ENCODE measurements around the gene NOS3. TPM values are rescaled to one million over a fixed set of nuclear protein-coding genes. Genes with fewer than 3 reads are reported as not detected.
A peak's percentile ranks its signal among the peaks of the same experiment; 100 is the strongest.

Gene NOS3
- total RNA-seq, 3 donors from 2014 or later: 2.5 to 6.3 (median 6.0) TPM

DNA sequence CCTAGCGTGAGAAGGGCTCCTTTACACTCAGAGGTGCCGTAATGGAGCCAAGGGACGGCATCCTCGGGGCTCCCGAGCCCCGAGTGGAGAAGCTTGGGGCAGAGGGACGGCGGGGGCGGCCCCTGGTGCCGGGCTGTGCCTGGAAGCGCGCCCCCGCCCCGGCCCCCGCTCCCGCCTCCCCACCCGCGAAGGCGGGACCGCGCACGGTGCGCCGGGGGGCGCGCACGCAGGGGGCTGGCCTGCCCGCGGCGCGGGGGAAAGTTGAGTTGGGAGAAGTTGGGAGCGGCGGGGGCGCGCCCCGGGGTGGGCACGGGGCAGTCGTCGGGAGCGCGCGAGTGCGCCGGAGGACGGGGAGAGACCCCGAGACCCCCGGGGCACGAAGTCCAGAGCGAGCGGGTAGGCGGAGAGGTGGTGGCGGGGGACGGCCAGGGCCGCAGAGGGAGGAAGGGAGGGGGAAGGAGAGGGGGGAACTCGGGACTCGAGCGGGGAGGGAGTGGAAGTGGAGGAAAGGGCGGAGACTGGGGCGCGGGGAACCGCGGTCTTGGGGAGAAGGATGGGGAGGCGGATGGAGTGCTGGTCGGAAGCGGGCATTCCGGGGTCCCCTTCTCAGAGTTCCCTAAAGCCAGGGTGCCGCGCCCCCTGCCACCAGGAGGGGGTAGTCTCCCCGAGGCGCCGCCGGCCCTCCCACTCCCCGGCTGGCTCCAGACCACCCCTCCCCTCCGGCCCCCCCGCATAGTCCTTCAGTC, 68.7 kb downstream of the NOS3 start, which contains the start of gene SLC4A2:
SLC4A2 (plus strand) TSS at position 223 of the 746 bp plus-strand sequence. CDS start 2,399 bp downstream, outside the sequence.
- H3K9me3 ChIP-seq: no peaks in the 10 kb centered on the region
- intact Hi-C loops (cut with DNase I, micrococcal nuclease): no loop called here
- H3K4me3 ChIP-seq: peak within 1 kb of the TSS; percentile 50
- TF ChIP-seq, protein P1, sequence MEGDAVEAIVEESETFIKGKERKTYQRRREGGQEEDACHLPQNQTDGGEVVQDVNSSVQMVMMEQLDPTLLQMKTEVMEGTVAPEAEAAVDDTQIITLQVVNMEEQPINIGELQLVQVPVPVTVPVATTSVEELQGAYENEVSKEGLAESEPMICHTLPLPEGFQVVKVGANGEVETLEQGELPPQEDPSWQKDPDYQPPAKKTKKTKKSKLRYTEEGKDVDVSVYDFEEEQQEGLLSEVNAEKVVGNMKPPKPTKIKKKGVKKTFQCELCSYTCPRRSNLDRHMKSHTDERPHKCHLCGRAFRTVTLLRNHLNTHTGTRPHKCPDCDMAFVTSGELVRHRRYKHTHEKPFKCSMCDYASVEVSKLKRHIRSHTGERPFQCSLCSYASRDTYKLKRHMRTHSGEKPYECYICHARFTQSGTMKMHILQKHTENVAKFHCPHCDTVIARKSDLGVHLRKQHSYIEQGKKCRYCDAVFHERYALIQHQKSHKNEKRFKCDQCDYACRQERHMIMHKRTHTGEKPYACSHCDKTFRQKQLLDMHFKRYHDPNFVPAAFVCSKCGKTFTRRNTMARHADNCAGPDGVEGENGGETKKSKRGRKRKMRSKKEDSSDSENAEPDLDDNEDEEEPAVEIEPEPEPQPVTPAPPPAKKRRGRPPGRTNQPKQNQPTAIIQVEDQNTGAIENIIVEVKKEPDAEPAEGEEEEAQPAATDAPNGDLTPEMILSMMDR (IDR thresholded peaks at IDR 0.05): peak; percentile 26
- no peaks in the 10 kb centered on the region for H3K36me3 ChIP-seq (ENCODE audit: low read depth)
- DNase-seq (peak; percentile 86 to 91 (median 90)), ATAC-seq (peak; percentile 63)
- H3K4me1 ChIP-seq (ENCODE audit: low read depth): peaks cover 36% of the 10 kb centered on the region

DNA sequence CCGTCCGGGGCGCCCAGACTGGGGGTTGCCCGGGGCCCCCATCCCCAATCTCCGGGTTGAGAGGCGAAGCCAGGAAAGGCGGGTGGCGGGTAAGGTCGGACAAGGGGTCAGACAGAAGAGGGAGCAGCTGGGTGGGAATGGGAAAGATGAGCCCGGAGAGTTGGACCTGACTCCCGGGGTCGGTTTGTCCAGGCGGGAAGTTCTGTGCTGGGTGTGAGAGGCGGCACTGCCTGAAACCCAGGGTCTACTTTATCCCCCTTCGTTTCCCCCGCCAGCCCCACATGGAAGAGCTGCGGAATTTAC, 69.2 kb downstream of the NOS3 start:
- DNase-seq (no peak), ATAC-seq (no peak)
- intact Hi-C loops (cut with DNase I, micrococcal nuclease): no loop called here
- TF ChIP-seq, protein P1 (IDR thresholded peaks at IDR 0.05): no peak
- H3K4me1 ChIP-seq (ENCODE audit: low read depth): peaks cover 36% of the 10 kb centered on the region
- no peaks in the 10 kb centered on the region for H3K36me3 ChIP-seq (ENCODE audit: low read depth)
- H3K4me3 ChIP-seq: peak overlapping the region; percentile 50
- H3K9me3 ChIP-seq: no peaks in the 10 kb centered on the region

DNA sequence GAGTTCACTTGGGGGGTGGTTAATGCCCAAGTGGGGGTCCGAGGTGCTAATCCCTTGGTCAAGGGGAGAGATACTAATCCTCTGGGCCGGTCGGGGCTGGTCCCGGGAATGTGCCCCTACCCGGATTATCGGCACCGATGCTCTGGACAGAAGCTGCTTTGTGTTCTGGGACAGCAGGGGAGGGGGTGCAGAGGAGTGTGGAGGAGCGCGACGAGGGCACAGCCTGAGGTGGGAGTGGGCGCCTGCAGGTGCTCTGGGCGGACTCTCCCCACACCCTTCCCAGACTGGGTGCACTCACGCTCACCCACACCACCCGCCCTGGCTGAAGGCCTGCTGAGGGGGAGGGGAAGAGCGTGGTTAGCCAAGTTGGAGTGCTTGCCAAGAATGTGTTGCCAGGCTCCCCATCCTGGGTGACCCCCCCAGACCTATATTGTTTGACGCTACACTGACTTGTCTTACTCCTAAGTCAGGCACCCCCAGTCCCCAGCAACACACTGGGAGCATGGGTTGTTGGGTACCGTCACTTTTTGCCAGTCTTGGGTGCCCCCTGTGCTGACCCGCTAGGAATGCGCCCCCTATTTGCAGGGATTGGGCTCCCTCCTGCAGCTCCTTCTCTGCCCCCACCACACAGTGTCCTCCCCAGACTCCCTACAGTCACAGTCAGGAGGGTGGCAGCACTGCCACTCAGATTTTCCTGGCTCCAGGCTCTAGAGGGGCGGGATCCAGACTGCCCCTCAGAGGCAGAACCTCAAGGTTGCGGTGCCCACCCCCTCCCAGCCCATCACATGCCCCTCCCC, 69.8 kb downstream of the NOS3 start:
- ATAC-seq (no peak), DNase-seq (peak in 2 of 3 donors; percentile 50 to 70)
- peak overlapping the region; percentile 50 for H3K4me3 ChIP-seq
- H3K36me3 ChIP-seq (ENCODE audit: low read depth): no peaks in the 10 kb centered on the region
- TF ChIP-seq, protein P1 (IDR thresholded peaks at IDR 0.05): no peak
- H3K4me1 ChIP-seq (ENCODE audit: low read depth): peaks cover 36% of the 10 kb centered on the region
- intact Hi-C loops (cut with DNase I, micrococcal nuclease): no loop called here
- H3K9me3 ChIP-seq: no peaks in the 10 kb centered on the region

DNA sequence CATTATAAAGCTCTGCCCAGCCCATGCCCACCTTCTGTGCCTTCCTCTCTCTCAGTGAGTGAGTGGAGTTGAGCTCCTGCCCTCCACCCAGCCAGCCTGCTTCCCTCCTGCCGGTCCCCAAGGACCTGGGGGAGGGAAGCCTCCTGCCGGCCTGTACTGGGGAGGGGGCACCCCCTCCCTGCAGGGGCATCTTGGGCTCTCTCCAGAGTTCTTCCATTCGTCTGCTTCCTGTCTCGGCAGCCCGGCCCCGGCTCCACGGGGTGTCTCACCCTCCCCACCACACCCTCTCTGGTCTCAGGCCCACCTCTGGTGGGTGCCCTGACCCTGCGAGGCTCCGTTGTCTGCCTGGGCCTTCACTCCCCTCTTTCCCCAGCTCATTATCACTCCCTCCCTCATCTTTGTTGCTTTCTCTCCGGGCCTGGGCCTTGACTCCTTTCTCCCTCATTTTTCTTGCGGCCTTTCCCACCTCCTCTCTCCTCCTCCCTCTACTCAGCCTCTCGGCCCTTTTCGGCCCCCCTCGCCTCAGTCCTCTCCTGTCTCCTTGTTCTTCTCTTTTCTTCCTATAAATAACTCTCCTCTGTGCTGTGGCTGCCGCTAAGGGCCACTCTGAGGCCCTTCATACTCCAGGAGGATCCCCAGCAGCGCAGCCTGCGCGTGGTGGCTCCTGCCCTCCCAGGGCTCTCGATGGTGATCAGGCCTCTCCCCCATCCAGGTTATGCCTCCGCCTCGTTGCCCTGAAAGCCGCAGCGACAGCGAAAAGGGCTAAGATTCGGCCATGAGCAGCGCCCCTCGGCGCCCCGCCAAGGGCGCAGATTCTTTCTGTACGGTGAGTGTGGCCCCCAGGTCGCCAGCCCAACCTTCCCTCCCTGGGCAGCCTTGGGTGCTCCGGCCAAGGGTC, 70.6 kb downstream of the NOS3 start:
- peaks cover 36% of the 10 kb centered on the region for H3K4me1 ChIP-seq (ENCODE audit: low read depth)
- no peak for ATAC-seq
- intact Hi-C loops (cut with DNase I, micrococcal nuclease): no loop called here

DNA sequence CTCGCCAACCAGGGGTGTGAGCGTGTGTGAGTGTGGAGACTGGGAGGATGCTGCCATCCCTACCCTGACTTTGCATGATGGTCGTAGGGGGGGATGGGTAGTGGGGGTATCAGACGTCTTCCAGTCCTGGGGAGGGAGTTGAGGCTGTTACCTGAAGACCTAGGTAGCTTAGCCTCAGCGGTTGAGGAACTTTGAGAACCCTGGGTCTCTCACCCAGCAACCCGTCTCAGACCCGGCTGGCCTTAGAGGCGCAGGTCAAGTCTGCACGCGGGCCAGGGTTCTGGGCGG, 71.2 kb downstream of the NOS3 start:
- peaks cover 32% of the 10 kb centered on the region for H3K4me1 ChIP-seq (ENCODE audit: low read depth)

More for the DNA sequence above, 70.6 kb downstream of the NOS3 start:
- H3K36me3 ChIP-seq (ENCODE audit: low read depth): no peaks in the 10 kb centered on the region
- no peak overlapping the region for H3K4me3 ChIP-seq
- TF ChIP-seq, protein P1 (IDR thresholded peaks at IDR 0.05): no peak
- no peak for DNase-seq
- H3K9me3 ChIP-seq: no peaks in the 10 kb centered on the region

More for the DNA sequence above, 71.2 kb downstream of the NOS3 start:
- Histone ChIP-seq H3K36me3 (ENCODE audit: low read depth) (no peaks in the 10 kb centered on the region), H3K4me3 (no peak overlapping the region), H3K9me3 (no peaks in the 10 kb centered on the region)
- DNase-seq: no peak
- ATAC-seq: no peak
- intact Hi-C loops (cut with DNase I, micrococcal nuclease): no loop called here
- TF ChIP-seq, protein P1 (IDR thresholded peaks at IDR 0.05): no peak
